Bronchial epithelial cell (primary cell): ENCODE measurements around the gene SGCD. TPM values are rescaled to one million over a fixed set of nuclear protein-coding genes. Genes with fewer than 3 reads are reported as not detected.

Experiments used
- DNase-seq: peaks from one replicate; pipeline ENCODE4 v3.0.0-alpha.2; 2010; ENCODE audit warnings: low read depth
- FAIRE-seq: peaks from 2 replicates; lab custom pipeline; 2011; peaks lifted over from hg19 to GRCh38; lab: Jason Lieb, UNC
- H3K27me3 ChIP-seq: 2 replicates; pipeline ENCODE4 v1.5.1; 2011; ENCODE audit warnings: low read length; ENCODE audit not compliant: control insufficient read depth, insufficient read depth
- H3K36me3 ChIP-seq: 2 replicates; pipeline ENCODE4 v1.5.1; 2011; ENCODE audit warnings: low read length; ENCODE audit not compliant: control insufficient read depth, insufficient read depth
- H3K4me3 ChIP-seq: 2 replicates; pipeline ENCODE4 v1.5.1; 2011; ENCODE audit warnings: mild to moderate bottlenecking, low read depth, low read length, control low read depth
- total RNA-seq: library from RNA; depleted of rRNA; stranded (reverse); fragments of >200 nt; gene quantifications from 2 replicates; pipeline ENCODE4 v1.2.1, GENCODE V29; 2014
- TF ChIP-seq, protein P1 (sequence below): IDR thresholded peaks from 2 replicates; pipeline ENCODE4 v1.5.1; 2011; ENCODE audit warnings: mild to moderate bottlenecking, moderate library complexity, low read length, control low read depth, inconsistent platforms; ENCODE audit not compliant: insufficient read depth, severe bottlenecking

The SGCD gene
- total RNA-seq, 1 donor from 2014 or later = under 0.01 TPM

DNA sequence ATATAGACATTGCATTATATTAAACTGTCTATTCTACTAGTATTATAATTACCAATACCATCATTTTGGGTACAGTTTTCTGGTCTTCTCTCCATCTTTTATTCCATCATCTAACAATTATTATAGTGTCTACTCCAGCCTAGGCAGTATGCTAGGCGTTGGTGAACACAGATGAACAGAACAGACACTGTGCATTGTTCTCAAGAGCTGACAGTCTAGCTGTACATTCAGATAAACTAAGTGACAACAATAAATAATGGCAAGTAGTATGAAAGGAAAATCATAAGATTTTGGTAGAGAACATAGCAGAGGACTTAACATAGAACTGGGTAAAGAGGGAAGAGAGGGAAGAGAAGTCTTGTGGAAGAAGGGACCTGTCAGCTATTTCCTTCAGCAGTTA is 12.5 kb upstream of the SGCD start:
- Histone ChIP-seq H3K27me3 (no peaks in the 10 kb centered on the region), H3K36me3 (no peaks in the 10 kb centered on the region), H3K4me3 (no peak overlapping the region)
- DNase-seq (no peak), FAIRE-seq (no peak)
- TF ChIP-seq, protein P1, sequence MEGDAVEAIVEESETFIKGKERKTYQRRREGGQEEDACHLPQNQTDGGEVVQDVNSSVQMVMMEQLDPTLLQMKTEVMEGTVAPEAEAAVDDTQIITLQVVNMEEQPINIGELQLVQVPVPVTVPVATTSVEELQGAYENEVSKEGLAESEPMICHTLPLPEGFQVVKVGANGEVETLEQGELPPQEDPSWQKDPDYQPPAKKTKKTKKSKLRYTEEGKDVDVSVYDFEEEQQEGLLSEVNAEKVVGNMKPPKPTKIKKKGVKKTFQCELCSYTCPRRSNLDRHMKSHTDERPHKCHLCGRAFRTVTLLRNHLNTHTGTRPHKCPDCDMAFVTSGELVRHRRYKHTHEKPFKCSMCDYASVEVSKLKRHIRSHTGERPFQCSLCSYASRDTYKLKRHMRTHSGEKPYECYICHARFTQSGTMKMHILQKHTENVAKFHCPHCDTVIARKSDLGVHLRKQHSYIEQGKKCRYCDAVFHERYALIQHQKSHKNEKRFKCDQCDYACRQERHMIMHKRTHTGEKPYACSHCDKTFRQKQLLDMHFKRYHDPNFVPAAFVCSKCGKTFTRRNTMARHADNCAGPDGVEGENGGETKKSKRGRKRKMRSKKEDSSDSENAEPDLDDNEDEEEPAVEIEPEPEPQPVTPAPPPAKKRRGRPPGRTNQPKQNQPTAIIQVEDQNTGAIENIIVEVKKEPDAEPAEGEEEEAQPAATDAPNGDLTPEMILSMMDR = no peak

DNA sequence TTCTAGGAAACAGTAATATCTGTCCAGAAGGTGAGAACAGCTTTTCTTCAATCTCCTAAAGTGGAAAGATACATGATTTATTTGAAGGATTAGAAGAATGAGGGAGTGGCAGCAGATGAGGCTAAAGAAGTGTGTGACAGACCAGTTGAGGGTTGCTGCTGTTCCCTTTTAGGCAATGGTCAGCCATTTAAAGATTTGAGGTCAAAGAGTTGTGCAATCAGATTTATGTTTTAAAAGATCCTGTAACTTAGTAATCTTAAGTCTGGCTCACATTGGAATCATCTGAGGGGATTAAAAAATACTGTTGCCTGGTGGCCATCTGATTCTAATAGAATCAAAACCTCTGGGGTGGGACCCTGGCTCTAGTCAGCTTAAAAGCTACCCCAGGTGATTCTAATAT is 4.3 kb upstream of the SGCD start:
- no peak overlapping the region for H3K4me3 ChIP-seq
- no peak for FAIRE-seq
- DNase-seq = no peak
- H3K27me3 ChIP-seq = no peaks in the 10 kb centered on the region
- no peaks in the 10 kb centered on the region for H3K36me3 ChIP-seq
- TF ChIP-seq, protein P1 = no peak

DNA sequence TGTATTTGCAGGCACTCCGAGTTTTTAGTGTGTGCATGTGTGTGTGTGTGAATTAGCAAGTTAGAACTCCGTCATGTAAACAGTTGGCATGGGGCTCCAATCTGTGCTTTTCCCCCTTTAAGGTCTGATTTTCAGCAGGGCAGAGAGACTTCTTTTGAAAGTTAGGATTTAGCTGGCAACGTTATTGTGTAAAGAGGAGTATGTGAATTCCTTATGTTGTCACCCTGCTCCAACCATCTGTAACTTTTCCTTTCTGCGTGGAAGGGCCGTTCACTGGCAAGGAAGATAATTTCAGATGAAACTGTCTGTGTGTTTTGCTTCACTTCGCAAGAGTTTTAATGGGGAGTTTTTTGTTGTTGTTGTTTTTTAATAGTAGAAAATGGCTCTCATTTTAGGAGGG is 332 bp downstream of the SGCD start:
- DNase-seq (no peak), FAIRE-seq (no peak)
- H3K36me3 ChIP-seq = no peaks in the 10 kb centered on the region
- no peak overlapping the region for H3K4me3 ChIP-seq
- TF ChIP-seq, protein P1 = no peak
- H3K27me3 ChIP-seq = no peaks in the 10 kb centered on the region

DNA sequence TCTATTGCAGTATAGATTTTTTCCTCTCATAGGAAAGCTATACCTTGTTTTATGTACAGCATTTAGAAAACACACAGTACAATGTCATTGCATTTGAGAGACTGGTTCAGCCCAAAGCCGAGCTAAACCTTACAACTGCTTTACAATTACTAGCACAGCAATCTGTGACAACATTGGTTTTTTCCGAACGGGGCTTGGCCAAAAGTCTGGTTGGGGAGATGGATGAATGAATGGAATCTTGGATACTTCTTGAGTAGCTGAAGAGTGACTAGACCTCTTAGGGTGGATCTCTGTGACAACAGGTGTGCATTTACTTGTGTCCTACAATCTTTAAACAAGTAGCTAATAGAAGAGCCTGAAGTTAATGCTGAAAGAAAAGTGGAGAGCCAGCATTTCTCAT is 1.2 kb downstream of the SGCD start:
- FAIRE-seq = no peak
- H3K4me3 ChIP-seq = no peak overlapping the region

DNA sequence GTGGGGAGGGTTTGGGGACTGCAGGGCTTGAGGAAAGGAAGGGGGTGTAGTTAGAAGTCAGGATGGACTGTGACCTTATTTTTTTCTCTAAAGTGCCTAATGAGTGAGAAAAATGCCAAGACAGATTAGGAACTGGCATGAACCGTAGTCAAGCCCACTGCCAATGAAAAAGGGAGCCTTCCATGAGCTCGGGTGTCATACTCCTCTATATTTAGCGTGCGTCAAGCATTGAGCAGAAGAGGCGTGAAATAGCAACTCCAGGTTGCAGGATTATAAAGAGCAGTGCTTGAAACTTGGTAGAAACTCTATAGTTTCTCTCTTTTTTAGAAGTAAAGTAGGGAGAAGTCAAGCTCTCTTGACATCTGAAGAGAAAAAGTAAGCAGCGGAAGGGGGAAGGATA is 1.8 kb downstream of the SGCD start:
- Histone ChIP-seq H3K36me3 (no peaks in the 10 kb centered on the region), H3K4me3 (no peak overlapping the region), H3K27me3 (no peaks in the 10 kb centered on the region)
- DNase-seq (no peak), FAIRE-seq (no peak)
- TF ChIP-seq, protein P1 = no peak

More for the DNA sequence above, 1.2 kb downstream of the SGCD start:
- TF ChIP-seq, protein P1 = no peak
- DNase-seq = no peak
- Histone ChIP-seq H3K36me3 (no peaks in the 10 kb centered on the region), H3K27me3 (no peaks in the 10 kb centered on the region)

DNA sequence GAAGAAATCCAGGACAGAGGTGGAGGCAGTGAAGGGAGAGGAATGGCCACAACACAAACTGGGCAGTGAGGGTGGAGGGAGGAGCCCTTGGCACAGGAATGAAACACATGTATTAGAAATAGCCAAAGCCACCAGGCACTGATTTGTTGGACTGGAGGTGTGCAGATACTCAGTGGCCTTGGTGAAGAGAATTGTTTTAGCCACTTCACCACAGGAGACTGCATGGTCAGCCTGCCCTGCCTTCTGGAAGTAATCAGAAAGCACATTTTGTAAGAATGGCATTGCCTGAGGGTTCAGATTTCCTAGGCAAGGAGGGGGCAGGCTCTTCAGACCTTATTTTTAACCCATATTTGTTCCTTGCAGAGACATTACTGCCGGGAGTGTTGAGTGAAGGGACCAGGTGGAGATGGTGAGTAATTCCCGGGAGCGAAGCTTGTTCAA is 2.2 kb downstream of the SGCD start:
- TF ChIP-seq, protein P1 = no peak
- Histone ChIP-seq H3K27me3 (no peaks in the 10 kb centered on the region), H3K36me3 (no peaks in the 10 kb centered on the region), H3K4me3 (no peak overlapping the region)
- DNase-seq (no peak), FAIRE-seq (peak; percentile 47)
